ENCODE results near the gene LCN6.

- TF ChIP-seq NR2C1 (IDR thresholded peaks at IDR 0.05), result no peak
- no peak for TF ChIP-seq NR2C1 (tag; IDR thresholded peaks at IDR 0.05)
- no peak for TF ChIP-seq ZNF586 (CRISPR knock-in tag; conservative IDR thresholded peaks at IDR 0.05)
- TF ChIP-seq ZNF134 (CRISPR knock-in tag; conservative IDR thresholded peaks at IDR 0.05), result no peak
- TF ChIP-seq RAD21 (CRISPR knock-in tag; conservative IDR thresholded peaks at IDR 0.05 in 1 of 2, IDR thresholded peaks at IDR 0.05 in 1 of 2), result no peak
- TF ChIP-seq HBP1 (CRISPR knock-in tag; IDR thresholded peaks at IDR 0.05), result no peak
- TF ChIP-seq, protein P1, sequence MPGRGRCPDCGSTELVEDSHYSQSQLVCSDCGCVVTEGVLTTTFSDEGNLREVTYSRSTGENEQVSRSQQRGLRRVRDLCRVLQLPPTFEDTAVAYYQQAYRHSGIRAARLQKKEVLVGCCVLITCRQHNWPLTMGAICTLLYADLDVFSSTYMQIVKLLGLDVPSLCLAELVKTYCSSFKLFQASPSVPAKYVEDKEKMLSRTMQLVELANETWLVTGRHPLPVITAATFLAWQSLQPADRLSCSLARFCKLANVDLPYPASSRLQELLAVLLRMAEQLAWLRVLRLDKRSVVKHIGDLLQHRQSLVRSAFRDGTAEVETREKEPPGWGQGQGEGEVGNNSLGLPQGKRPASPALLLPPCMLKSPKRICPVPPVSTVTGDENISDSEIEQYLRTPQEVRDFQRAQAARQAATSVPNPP (IDR thresholded peaks at IDR 0.05; ENCODE audit: borderline replicate concordance, insufficient read depth, insufficient read length), result no peak
- TF ChIP-seq CREM (IDR thresholded peaks at IDR 0.05; ENCODE audit: low read depth), result no peak
- TF ChIP-seq EP300 (IDR thresholded peaks at IDR 0.05; ENCODE audit: low read length), result no peak
- no peak for TF ChIP-seq YY1 (IDR thresholded peaks at IDR 0.05; ENCODE audit: borderline replicate concordance in 1 of 3, control insufficient read depth in 1 of 3, extremely low read depth in 1 of 3, insufficient read depth in 3 of 3, insufficient read length in 1 of 3, insufficient replicate concordance in 2 of 3, low read depth in 1 of 3, low read length in 2 of 3)
- TF ChIP-seq ZNF224 (CRISPR knock-in tag; IDR thresholded peaks at IDR 0.05), result no peak
- TF ChIP-seq POLR2AphosphoS2 (IDR thresholded peaks at IDR 0.05; ENCODE audit: low read length), result no peak
- TF ChIP-seq EZH2 (IDR thresholded peaks at IDR 0.05; ENCODE audit: borderline replicate concordance, low read depth, low read length), result no peak
Observed at GRCh38 chr9:136760424-136760823, 12.1 kb upstream of the LCN6 start.

Data from K562 (cell line).